ENCODE results near the gene AGAP1.

Gene AGAP1

GRCh38 chr2:235534678-235535422 lies 41.0 kb downstream of the AGAP1 start:
- H3K27ac ChIP-seq, result no peak overlapping the region
- no peak for TF ChIP-seq CTCF (conservative IDR thresholded peaks at IDR 0.05)

- no peak overlapping the region for H3K27ac ChIP-seq
- TF ChIP-seq CTCF (conservative IDR thresholded peaks at IDR 0.05), result no peak
Measured at GRCh38 chr2:235535423-235536130, 41.7 kb downstream of the AGAP1 start.

- TF ChIP-seq CTCF (conservative IDR thresholded peaks at IDR 0.05), result no peak
- peak overlapping the region; percentile 92; the same call in 1 of the 2 replicates for H3K27ac ChIP-seq
Measured at GRCh38 chr2:235536711-235537110, 42.9 kb downstream of the AGAP1 start.

- peak overlapping the region; percentile 92; the same call in 1 of the 2 replicates for H3K27ac ChIP-seq
- no peak for TF ChIP-seq CTCF (conservative IDR thresholded peaks at IDR 0.05)
Measured at GRCh38 chr2:235537186-235537585, 43.3 kb downstream of the AGAP1 start.

- TF ChIP-seq CTCF (conservative IDR thresholded peaks at IDR 0.05), result no peak
- peak overlapping the region; percentile 92 for H3K27ac ChIP-seq
Measured at GRCh38 chr2:235537587-235537986, 43.7 kb downstream of the AGAP1 start.

- H3K27ac ChIP-seq, result peak overlapping the region; percentile 92
- TF ChIP-seq CTCF (conservative IDR thresholded peaks at IDR 0.05), result no peak
Measured at GRCh38 chr2:235538144-235538639, 44.3 kb downstream of the AGAP1 start.

- H3K27ac ChIP-seq, result peak overlapping the region; percentile 92
- TF ChIP-seq CTCF (conservative IDR thresholded peaks at IDR 0.05), result no peak
Measured at GRCh38 chr2:235538981-235539380, 45.1 kb downstream of the AGAP1 start.

Data from VCaP (cell line).